Fibroblast of mammary gland (primary cell): ENCODE measurements around the gene INPP5K.

Source experiments
- DNase-seq: peaks from one replicate; pipeline ENCODE4 v3.0.0-alpha.2; 2010; ENCODE audit warnings: low read depth
- H3K4me3 ChIP-seq: 2 replicates; pipeline ENCODE4 v1.5.1; 2011; ENCODE audit warnings: low read depth, mild to moderate bottlenecking, low read length, moderate library complexity; ENCODE audit not compliant: control insufficient read depth
- TF ChIP-seq, protein P1 (sequence below): conservative IDR thresholded peaks from 2 replicates; pipeline ENCODE4 v1.5.1; 2011; ENCODE audit warnings: low read depth, low read length, inconsistent platforms; ENCODE audit not compliant: control insufficient read depth, insufficient read depth

INPP5K gene

DNA sequence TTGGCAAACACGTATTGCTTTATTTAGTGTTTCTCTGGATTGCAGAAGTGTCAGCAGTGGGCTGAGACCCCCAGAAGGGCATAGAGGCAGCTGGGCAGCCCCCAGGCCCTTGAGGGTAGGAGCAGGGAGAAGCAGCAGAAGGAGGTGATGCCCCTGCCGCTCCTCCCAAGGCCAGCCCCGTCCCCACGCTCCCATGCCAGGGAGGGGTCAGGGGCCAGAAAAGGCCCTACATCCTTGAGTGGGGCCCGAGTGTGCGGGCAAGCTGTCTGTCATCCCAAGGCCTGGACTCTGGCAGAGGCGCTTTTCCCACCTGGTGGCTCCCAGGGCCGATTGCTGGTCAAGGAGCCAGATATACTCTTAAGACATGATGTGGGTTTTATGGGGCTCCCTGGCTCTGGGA is 52.2 kb downstream of the INPP5K start:
- no peak for DNase-seq
- TF ChIP-seq, protein P1, sequence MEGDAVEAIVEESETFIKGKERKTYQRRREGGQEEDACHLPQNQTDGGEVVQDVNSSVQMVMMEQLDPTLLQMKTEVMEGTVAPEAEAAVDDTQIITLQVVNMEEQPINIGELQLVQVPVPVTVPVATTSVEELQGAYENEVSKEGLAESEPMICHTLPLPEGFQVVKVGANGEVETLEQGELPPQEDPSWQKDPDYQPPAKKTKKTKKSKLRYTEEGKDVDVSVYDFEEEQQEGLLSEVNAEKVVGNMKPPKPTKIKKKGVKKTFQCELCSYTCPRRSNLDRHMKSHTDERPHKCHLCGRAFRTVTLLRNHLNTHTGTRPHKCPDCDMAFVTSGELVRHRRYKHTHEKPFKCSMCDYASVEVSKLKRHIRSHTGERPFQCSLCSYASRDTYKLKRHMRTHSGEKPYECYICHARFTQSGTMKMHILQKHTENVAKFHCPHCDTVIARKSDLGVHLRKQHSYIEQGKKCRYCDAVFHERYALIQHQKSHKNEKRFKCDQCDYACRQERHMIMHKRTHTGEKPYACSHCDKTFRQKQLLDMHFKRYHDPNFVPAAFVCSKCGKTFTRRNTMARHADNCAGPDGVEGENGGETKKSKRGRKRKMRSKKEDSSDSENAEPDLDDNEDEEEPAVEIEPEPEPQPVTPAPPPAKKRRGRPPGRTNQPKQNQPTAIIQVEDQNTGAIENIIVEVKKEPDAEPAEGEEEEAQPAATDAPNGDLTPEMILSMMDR: no peak

GRCh38 chr17:1462164-1463112 is 54.0 kb downstream of the INPP5K start:
- no peak overlapping the region for H3K4me3 ChIP-seq
- peak; percentile 16 for DNase-seq
- TF ChIP-seq, protein P1: no peak

More for the DNA sequence above, 52.2 kb downstream of the INPP5K start:
- H3K4me3 ChIP-seq: no peak overlapping the region

DNA sequence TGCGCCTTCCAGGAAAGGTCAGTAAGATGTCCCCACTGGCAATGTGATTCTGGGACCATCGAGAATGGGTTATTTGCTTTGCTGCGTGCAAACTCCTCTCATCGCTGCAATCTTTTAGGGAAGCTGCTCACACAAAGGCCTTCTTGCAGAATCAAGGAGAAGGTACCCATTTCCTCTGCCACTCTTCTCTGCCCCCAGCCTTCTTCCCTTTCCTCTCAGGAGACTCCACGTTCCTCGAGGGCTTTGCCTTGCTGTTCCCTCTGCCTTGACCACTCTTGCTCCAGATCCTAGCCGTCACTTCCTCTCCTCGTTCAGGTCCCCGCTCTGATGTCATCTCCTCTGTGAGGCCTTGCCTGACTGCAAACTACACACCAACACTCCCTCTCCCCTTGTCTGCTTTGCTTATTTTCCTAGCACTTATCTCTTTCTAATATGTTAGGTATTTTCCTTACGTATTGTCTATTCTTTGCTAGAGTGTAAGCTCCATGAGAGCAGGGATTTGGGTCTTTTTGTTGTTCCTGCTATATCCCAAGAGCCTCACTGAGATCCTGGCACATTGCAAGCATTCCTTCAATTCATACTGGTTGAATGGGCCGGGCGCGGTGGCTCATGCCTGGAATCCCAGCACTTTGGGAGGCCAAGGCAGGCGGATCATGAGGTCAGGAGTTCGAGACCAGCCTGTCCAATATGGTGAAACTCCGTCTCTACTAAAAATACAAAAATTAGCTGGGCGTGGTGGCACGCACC is 55.0 kb downstream of the INPP5K start:
- no peak overlapping the region for H3K4me3 ChIP-seq
- no peak for DNase-seq
- TF ChIP-seq, protein P1: no peak

GRCh38 chr17:1460233-1460632 is 56.2 kb downstream of the INPP5K start:
- no peak overlapping the region for H3K4me3 ChIP-seq
- TF ChIP-seq, protein P1: no peak
- DNase-seq: peak; percentile 21

DNA sequence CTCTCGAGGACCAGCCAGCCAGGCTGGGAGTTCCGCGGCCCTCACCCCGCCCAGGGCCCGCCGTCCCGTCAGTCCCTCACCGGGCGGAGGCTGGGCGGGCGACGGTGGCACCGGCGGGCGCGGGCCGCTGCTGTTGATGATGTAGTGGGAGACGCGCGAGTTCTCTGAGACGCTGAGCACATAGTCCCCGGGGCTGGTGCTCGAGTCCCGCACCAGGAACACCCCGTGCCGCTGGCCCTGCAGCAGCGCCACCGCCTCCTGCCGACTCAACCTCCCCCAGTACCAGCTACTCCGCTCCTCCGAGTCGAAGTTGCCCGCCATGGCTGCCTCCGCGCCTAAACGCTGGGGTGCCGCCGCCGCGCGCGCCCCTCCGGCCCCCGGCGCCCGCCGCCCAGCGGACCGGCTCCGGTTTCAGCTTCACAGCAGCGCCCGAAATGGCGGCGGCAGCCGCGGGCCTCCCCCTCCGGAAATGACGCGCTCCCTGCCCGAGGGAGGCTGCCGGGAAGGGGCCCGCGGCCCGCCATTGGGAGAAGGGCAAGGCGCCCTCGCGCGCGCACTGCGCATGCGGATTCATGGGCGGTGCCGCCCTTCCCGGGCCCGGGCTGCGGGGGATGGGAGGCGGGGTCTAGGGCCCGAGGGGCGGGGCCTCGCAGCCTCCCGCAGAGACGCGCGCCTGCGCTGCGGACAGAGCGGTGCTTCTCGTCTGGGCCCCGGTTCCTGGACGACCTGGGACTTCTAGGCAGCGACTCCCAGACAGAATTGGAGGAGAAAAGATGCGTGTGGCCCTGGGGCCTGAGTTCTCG is 60.4 kb downstream of the INPP5K start, which contains the start of gene CRK:
CRK (minus strand) TSS at position 436 of the 803 bp plus-strand sequence; CDS start at position 321, 115 bp downstream.
- TF ChIP-seq, protein P1: no peak
- H3K4me3 ChIP-seq: peak within 1 kb of the TSS; percentile 88
- DNase-seq: peak; percentile 92

DNA sequence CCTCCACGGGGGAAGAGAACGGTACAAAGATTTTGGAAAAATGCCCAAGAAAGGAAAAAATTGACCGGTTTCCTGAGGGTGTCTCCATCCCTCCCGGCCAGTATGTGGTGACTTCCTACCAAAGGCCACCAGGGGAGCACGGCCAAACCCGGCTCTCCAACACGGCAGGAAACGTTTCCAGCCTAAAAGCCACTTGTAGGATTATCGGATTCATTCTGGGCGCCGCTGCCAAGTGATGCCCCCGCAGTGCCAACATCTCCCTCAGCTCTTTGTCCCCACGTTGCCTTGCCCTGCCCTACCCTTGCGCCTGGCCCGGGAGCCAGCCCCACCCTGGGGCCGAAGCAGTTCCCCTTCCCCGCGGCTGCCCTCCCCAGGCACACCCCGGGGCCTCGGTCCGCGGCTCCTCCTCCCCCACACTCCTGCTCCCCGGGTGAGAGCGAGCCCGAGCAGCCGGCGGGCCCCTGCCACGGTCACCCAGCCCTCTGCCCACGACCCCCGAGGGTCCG is 61.1 kb downstream of the INPP5K start:
- TF ChIP-seq, protein P1: peak; percentile 68
- peak; percentile 72 for DNase-seq
- H3K4me3 ChIP-seq: peak overlapping the region; percentile 88
